Astrocyte (in vitro differentiated cells and primary cell): Measurements from ENCODE around the gene TMOD3.

Experiments
- CTCF ChIP-seq: IDR thresholded peaks from 2 replicates; pipeline ENCODE4 v1.5.1; 2011; ENCODE audit warnings: low read depth, mild to moderate bottlenecking, inconsistent platforms, low read length, moderate library complexity; ENCODE audit not compliant: insufficient read depth
- EZH2 ChIP-seq: IDR thresholded peaks from 2 replicates; pipeline ENCODE4 v1.6.1; 2012; ENCODE audit warnings: mild to moderate bottlenecking, low read length, inconsistent platforms; ENCODE audit not compliant: insufficient read depth

GRCh38 chr15:51887887-51888592 lies 58.6 kb downstream of the TMOD3 start:
- TF ChIP-seq CTCF = no peak
- no peak for TF ChIP-seq EZH2
